Right renal pelvis (tissue), 4 donors: ENCODE results near the gene GNAQ. TPM values are rescaled to one million over a fixed set of nuclear protein-coding genes. Genes with fewer than 3 reads are reported as not detected.
"Not testable (repeated sequence)": the region's sequence is repeated elsewhere in the genome, so short reads cannot be mapped to it uniquely, and the experiment has no call there.

Experiments used
- DNase-seq, 4 donors: peaks; one replicate each; pipeline ENCODE4 v3.0.0-alpha.2; 2013; ENCODE audit warnings: low read depth in 4 of 4, low spot score in 3 of 4, missing footprints in 1 of 4
- polyA plus RNA-seq, 4 donors: library from polyadenylated mRNA; unstranded; fragments of 120-200 nt; gene quantifications; one replicate each; pipeline ENCODE4 v1.2.1, GENCODE V29; 2013; ENCODE audit not compliant: insufficient read length in 4 of 4

Gene GNAQ
- polyA plus RNA-seq, 4 donors = 52.8 to 75.0 (median 72.2) TPM

GRCh38 chr9:77885104-77885672, 146.4 kb downstream of the GNAQ start:
- DNase-seq = no peak

DNA sequence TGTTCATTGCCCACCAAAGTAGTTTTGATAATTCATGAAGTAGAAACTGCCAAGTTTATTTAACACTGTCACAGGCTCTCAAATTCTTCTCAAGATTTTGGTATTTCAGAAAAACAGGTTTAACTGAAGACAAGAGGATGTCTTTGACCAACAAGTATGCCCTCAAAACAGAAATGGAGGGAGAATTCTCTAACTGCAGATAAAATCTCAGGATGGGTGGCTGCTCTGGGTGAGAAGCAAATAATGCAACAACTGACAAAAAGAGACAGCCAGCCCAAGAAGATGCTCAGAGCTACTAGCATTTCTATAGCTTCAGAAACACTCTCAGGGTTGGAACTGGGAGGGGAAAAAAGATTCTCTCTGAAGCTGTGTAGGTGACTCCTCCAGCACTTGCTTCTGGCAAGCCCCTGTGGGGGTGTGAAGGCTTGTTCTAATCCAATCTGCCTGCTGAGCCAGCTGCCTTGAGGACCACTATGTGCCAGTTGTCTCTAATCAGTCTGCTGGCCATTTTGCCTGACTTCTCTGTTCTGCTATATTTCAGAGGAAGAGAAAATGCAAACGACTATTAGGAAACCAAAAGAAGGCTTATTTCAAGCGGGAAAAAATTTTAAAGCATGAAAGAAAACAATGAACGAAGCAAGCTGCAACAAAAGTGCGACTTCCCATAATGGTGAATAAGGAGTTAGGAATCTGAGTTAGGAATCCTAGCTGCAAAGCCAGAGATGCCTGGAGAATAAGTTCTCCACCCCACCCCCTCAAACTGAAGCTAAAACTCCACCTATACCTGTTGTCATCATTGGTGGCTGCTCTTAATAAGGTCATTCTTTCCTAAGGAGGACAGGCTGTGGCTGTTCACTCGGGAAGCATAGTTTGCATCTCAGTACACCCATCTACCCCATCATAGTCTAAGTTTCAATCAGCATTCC, 147.5 kb downstream of the GNAQ start:
- DNase-seq = no peak

DNA sequence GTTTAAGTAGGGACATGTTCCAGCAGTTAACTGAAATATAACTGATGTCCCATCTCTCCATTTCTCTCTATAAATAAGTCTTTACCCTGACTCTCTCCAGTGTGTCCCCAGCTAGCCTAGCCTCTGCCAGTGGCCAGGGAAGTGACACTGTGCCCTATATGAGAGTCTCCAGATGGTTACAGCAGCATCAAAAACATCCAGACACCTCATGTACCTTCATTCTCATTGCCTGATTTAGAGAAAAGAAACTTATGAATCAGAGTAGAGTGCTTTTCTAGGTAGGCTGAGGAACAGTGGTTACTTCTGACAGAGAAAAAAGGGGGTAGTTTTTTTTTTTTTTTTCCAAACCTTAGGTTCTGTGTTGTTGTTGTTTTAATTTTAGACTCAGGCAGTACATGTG, 148.5 kb downstream of the GNAQ start:
- DNase-seq = no peak

DNA sequence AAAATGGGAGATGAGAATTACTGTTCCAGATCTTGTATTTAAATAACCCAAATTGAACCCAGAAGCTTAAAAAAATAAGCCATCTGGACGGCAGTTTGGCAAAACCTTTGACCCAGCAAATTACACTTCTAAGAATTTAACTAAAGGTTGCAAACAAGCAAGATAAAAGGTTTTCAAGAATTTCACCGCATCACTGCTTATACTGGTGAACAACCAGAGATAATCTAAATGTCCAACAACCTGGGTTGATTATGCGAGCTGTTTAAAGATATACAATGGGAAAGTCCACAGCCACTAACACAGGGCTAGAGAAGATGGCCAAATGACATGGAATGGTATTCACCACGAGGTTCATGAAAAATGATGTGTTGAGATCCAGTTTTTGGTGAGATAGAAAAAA, 149.3 kb downstream of the GNAQ start:
- no peak for DNase-seq

DNA sequence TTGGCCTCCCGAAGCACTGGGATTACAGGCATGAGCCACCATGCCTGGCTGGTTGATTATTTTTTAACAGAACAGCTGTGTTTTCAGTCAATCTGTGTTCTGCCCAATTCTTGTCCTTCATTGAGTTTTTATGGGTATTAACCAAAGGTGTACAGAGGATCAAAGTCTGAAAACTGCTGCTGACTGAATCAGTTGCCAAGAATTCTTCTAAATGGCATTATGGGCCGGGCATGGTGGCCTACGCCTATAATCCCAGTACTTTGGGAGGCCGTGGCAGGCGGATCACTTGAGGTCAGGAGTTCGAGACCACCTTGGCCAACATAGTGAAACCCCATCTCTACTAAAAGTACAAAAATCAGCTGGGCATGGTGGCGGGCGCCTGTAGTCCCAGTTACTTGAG, 150.0 kb downstream of the GNAQ start:
- not testable (repeated sequence) for DNase-seq

DNA sequence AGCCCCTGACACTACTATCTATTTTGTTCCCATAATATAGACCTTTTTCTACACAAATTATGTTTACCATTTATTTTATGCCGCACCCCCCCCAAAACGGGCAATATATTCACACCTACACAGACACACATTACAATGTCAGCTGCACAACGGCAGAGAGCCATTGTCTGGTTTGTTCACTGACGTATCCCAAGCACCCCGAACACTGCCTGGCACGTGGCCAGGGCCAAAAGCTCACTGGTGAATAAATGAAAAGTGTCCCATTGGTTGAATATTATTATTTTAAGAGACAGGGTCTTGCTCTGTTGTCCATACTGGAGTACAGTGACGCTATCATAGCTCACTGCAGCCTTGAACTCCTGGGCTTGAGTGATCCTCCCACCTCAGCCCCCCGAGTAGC, 150.5 kb downstream of the GNAQ start:
- no peak for DNase-seq

- no peak for DNase-seq
These were observed 152.1 kb downstream of the GNAQ start for GRCh38 chr9:77879437-77879943.

DNA sequence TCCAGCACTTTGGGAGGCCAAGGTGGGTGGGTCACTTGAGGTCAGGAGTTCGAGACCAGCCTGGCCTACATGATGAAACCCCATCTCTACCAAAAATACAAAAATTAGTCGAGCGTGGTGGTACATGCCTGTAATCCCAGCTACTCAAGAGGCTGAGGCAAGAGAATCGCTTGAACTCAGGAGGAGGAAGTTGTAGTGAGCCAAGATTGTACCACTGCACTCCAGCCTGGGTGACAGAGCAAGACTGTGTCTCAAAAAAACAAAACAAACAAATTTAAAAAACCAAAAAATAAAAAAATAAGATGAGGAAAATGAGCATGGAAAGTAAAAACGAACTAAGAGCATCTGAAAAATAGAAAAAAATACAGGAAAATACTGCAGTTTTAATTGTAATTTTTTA, 152.8 kb downstream of the GNAQ start:
- not testable (repeated sequence) for DNase-seq

GRCh38 chr9:77877976-77878375, 153.6 kb downstream of the GNAQ start:
- no peak for DNase-seq

- DNase-seq = no peak
These were observed 155.0 kb downstream of the GNAQ start for GRCh38 chr9:77876590-77876989.

- DNase-seq = peak in 2 of 4 donors; percentile 15 to 18
These were observed 155.5 kb downstream of the GNAQ start for GRCh38 chr9:77876091-77876490.

DNA sequence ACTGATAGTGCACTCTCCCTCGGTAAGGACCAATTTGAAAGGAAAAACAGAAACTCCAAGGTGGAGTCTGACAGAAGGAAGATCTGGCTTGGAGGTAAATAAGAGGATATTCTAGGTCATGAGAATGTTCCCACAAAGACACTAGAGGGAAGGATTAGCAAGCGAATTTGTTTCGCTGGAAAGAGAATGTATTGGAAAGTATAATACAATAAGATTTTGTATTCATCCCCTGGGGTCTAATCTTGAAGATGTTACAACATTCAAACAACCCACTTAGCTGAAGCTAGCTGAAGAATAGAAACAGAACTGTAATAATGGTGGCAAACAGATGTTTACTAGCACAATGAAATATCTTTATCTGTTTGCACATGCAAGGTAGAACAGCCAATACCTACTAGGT, 158.7 kb downstream of the GNAQ start:
- no peak for DNase-seq

GRCh38 chr9:77872177-77872576, 159.4 kb downstream of the GNAQ start:
- DNase-seq = no peak

- no peak for DNase-seq
These were observed 160.1 kb downstream of the GNAQ start for GRCh38 chr9:77871483-77871882.

DNA sequence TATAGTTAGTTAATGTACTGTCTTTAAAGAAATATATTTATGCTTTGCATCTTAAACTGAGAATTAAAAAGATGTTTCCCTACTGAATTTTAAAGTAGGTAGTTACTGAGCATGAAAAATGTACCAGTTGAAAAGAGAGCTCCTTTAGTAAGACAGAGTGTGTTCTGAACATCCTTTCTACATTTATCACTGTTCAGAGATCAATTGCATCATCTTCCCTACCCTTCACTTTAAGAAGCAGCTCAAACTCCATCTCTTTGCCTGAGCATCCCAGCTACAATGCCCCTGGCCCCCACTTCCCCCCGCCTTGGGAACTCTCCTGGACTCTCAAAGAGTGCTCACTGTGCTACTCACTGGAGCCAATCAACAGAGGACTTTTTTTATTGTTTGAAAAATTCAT, 164.7 kb downstream of the GNAQ start:
- no peak for DNase-seq

DNA sequence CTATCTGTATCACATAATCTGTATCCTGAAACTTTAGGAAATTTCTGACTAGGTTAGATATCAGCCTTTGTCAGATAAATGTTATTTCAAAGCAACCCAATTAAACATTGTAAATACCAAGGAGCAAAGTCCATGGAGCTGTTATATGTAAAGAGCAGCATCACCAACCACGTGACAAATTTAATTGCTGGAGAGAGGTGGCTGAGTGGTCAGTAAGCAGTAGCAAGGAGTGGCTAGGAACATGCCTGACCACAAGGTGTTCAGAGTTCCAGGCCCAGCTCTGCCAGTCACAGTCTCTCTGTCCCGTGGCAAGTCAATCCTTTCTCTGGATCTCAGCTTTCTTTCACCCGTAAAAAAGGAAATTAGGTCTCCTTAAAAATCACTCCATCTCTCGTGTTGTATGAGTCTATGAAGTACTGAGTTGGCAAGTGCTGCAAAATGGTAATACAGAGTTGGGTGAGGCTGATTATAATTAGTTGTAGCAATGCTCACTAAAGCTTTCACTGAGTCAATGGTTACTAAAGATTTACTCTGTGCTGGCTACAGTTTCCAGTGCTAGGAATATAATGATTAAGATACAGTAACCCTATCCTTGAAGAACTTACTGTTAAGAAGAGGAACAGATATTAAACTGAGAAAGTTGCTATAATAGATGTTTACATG, 166.1 kb downstream of the GNAQ start:
- DNase-seq = no peak

GRCh38 chr9:77864211-77864889, 167.3 kb downstream of the GNAQ start:
- DNase-seq = no peak

DNA sequence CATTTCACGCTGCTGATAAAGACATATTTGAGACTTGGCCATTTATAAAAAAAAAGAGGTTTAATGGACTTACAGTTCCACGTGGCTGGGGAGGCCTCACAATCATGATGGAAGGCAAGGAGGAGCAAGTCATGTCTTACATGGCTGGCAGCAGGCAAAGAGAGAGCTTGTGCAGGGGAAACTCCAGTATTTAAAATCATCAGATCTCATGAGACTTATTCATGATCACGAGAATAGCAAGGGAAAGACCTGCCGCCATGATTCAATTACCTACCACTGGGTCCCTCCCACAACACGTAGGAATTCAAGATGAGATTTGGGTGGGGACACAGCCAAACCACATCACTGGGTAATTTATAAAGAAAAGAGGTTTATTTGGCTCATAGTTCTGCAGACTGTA, 168.0 kb downstream of the GNAQ start:
- not testable (repeated sequence) for DNase-seq

- not testable (repeated sequence) for DNase-seq
These were observed 170.7 kb downstream of the GNAQ start for GRCh38 chr9:77860953-77861352.

GRCh38 chr9:77857513-77858259, 173.9 kb downstream of the GNAQ start:
- DNase-seq = no peak
